ENCODE data around the gene SETX.

DNA sequence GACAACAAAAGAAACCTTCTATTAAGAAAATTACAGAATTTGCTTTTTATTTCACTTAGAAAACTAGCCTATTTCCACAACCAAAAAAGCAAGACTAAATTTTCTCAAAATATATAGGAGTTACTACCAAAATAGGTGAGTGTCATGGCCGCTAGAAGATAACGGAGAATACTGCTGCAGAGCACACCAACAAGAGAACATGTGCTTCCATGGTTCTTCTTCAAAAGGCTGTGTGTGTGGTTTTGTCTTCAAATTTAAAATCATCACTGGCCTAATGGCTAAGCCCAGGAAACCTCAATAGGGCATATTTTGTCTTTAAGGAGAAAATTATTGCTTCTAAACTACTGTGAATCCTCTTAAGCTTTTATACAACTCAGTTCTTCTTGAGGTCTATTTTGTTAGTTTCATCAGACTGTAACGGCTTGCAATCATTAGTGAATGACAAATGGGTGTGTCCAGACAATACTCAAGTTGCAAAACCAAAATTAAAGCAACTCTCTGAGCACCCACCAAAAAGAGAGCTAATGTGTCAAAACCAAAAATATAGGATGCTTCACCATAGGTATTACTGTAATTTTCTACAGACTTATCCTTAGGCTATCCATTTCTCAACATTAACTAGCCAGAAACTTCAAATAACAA, 3.3 kb downstream of the SETX start:
- TF ChIP-seq ZNF24 (tag by site-specific recombination; IDR thresholded peaks at IDR 0.05) (no peak), ZNF777 (tag by site-specific recombination; IDR thresholded peaks at IDR 0.05; ENCODE audit: borderline replicate concordance) (no peak), IKZF3 (tag by site-specific recombination; IDR thresholded peaks at IDR 0.05) (no peak)
- TF ChIP-seq, protein P1, sequence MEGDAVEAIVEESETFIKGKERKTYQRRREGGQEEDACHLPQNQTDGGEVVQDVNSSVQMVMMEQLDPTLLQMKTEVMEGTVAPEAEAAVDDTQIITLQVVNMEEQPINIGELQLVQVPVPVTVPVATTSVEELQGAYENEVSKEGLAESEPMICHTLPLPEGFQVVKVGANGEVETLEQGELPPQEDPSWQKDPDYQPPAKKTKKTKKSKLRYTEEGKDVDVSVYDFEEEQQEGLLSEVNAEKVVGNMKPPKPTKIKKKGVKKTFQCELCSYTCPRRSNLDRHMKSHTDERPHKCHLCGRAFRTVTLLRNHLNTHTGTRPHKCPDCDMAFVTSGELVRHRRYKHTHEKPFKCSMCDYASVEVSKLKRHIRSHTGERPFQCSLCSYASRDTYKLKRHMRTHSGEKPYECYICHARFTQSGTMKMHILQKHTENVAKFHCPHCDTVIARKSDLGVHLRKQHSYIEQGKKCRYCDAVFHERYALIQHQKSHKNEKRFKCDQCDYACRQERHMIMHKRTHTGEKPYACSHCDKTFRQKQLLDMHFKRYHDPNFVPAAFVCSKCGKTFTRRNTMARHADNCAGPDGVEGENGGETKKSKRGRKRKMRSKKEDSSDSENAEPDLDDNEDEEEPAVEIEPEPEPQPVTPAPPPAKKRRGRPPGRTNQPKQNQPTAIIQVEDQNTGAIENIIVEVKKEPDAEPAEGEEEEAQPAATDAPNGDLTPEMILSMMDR (tag by site-specific recombination; IDR thresholded peaks at IDR 0.05) = no peak
- TF ChIP-seq, protein P2, sequence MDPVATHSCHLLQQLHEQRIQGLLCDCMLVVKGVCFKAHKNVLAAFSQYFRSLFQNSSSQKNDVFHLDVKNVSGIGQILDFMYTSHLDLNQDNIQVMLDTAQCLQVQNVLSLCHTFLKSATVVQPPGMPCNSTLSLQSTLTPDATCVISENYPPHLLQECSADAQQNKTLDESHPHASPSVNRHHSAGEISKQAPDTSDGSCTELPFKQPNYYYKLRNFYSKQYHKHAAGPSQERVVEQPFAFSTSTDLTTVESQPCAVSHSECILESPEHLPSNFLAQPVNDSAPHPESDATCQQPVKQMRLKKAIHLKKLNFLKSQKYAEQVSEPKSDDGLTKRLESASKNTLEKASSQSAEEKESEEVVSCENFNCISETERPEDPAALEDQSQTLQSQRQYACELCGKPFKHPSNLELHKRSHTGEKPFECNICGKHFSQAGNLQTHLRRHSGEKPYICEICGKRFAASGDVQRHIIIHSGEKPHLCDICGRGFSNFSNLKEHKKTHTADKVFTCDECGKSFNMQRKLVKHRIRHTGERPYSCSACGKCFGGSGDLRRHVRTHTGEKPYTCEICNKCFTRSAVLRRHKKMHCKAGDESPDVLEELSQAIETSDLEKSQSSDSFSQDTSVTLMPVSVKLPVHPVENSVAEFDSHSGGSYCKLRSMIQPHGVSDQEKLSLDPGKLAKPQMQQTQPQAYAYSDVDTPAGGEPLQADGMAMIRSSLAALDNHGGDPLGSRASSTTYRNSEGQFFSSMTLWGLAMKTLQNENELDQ (tag by site-specific recombination; IDR thresholded peaks at IDR 0.05; ENCODE audit: low read depth) = no peak
- TF ChIP-seq, protein P3, sequence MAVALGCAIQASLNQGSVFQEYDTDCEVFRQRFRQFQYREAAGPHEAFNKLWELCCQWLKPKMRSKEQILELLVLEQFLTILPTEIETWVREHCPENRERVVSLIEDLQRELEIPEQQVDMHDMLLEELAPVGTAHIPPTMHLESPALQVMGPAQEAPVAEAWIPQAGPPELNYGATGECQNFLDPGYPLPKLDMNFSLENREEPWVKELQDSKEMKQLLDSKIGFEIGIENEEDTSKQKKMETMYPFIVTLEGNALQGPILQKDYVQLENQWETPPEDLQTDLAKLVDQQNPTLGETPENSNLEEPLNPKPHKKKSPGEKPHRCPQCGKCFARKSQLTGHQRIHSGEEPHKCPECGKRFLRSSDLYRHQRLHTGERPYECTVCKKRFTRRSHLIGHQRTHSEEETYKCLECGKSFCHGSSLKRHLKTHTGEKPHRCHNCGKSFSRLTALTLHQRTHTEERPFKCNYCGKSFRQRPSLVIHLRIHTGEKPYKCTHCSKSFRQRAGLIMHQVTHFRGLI (tag by site-specific recombination; IDR thresholded peaks at IDR 0.05) = no peak
- TF ChIP-seq, protein P4, sequence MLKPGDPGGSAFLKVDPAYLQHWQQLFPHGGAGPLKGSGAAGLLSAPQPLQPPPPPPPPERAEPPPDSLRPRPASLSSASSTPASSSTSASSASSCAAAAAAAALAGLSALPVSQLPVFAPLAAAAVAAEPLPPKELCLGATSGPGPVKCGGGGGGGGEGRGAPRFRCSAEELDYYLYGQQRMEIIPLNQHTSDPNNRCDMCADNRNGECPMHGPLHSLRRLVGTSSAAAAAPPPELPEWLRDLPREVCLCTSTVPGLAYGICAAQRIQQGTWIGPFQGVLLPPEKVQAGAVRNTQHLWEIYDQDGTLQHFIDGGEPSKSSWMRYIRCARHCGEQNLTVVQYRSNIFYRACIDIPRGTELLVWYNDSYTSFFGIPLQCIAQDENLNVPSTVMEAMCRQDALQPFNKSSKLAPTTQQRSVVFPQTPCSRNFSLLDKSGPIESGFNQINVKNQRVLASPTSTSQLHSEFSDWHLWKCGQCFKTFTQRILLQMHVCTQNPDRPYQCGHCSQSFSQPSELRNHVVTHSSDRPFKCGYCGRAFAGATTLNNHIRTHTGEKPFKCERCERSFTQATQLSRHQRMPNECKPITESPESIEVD (tag by site-specific recombination; IDR thresholded peaks at IDR 0.05) = no peak

Data from HEK293 (cell line).